ENCODE data around the gene EPHB2.

GRCh38 chr1:22845398-22845935, 134.8 kb downstream of the EPHB2 start:
- TF ChIP-seq CTCF (IDR thresholded peaks at IDR 0.05), result no peak
- TF ChIP-seq ATF3 (CRISPR knock-in tag; conservative IDR thresholded peaks at IDR 0.05), result no peak
- TF ChIP-seq CREB1 (CRISPR knock-in tag; IDR thresholded peaks at IDR 0.05), result no peak
- TF ChIP-seq MAX (CRISPR knock-in tag; IDR thresholded peaks at IDR 0.05), result no peak
- TF ChIP-seq ATF1 (CRISPR knock-in tag; IDR thresholded peaks at IDR 0.05), result no peak
- TF ChIP-seq TEAD4 (CRISPR knock-in tag; IDR thresholded peaks at IDR 0.05), result no peak
